Hematopoietic multipotent progenitor cell (in vitro differentiated cells): ENCODE data around the gene NLRP5. TPM values are rescaled to one million over a fixed set of nuclear protein-coding genes. Genes with fewer than 3 reads are reported as not detected.

Experiments used
- DNase-seq, 3 donors: peaks; one replicate each; pipeline ENCODE4 v3.0.0-alpha.2; 2011 to 2015; ENCODE audit warnings: low read depth in 2 of 3, low spot score in 2 of 3
- total RNA-seq: library from RNA; depleted of rRNA; stranded (reverse); fragments of >200 nt; gene quantifications from one replicate; pipeline ENCODE4 v1.2.3, GENCODE V29; 2012

Gene NLRP5
- total RNA-seq, 1 donor: not detected

GRCh38 chr19:56069642-56070041 lies 83.1 kb downstream of the NLRP5 start:
- DNase-seq: no peak

- DNase-seq: peak in 1 of 3 donors; percentile 15
Observed at GRCh38 chr19:56071151-56071550, 84.6 kb downstream of the NLRP5 start.

GRCh38 chr19:56076498-56076897 lies 89.9 kb downstream of the NLRP5 start:
- peak in 2 of 3 donors; percentile 35 to 60 for DNase-seq

- DNase-seq: no peak
Observed at GRCh38 chr19:56079609-56080008, 93.0 kb downstream of the NLRP5 start.

GRCh38 chr19:56080669-56081401 lies 94.3 kb downstream of the NLRP5 start:
- peak; percentile 36 to 82 (median 81) for DNase-seq

- DNase-seq: no peak
Observed at GRCh38 chr19:56083668-56084067, 97.1 kb downstream of the NLRP5 start.

GRCh38 chr19:56084835-56085536 lies 98.4 kb downstream of the NLRP5 start:
- no peak for DNase-seq

- no peak for DNase-seq
Observed at GRCh38 chr19:56085571-56086275, 99.1 kb downstream of the NLRP5 start.

- no peak for DNase-seq
Observed at GRCh38 chr19:56086671-56087430, 100.3 kb downstream of the NLRP5 start.

GRCh38 chr19:56087647-56088496 lies 101.3 kb downstream of the NLRP5 start:
- DNase-seq: no peak

GRCh38 chr19:56088497-56089215 lies 102.1 kb downstream of the NLRP5 start:
- no peak for DNase-seq

GRCh38 chr19:56089344-56089743 lies 102.8 kb downstream of the NLRP5 start:
- DNase-seq: no peak

- DNase-seq: no peak
Observed at GRCh38 chr19:56091066-56091490, 104.5 kb downstream of the NLRP5 start.

- no peak for DNase-seq
Observed at GRCh38 chr19:56091751-56092546, 105.4 kb downstream of the NLRP5 start.

- DNase-seq: no peak
Observed at GRCh38 chr19:56092685-56093631, 106.4 kb downstream of the NLRP5 start.

- DNase-seq: no peak
Observed at GRCh38 chr19:56094449-56094848, 107.9 kb downstream of the NLRP5 start.

GRCh38 chr19:56096665-56097064 lies 110.1 kb downstream of the NLRP5 start:
- no peak for DNase-seq
